ENCODE measurements around the gene TRPM1. TPM values are rescaled to one million over a fixed set of nuclear protein-coding genes. Genes with fewer than 3 reads are reported as not detected.

Gene TRPM1
- total RNA-seq, 6 experiments from 2014 or later, result 0.03 to 0.18 (median 0.17) TPM; not detected in 3

- Mint-ChIP-seq H3K27me3 (ENCODE audit: insufficient read depth) (peaks cover 18% of the 10 kb centered on the region; the same call in 1 of the 2 replicates), H3K36me3 (ENCODE audit: low read depth) (0 out of 2 replicates have a peak, but pooled peaks cover 5% of the 10 kb centered on the region), H3K9me3 (peaks cover 6% of the 10 kb centered on the region; the same call in 1 of the 2 replicates), H3K4me1 (ENCODE audit: low read depth) (peaks cover 27% of the 10 kb centered on the region), H3K27ac (no peak overlapping the region), H3K4me3 (no peak overlapping the region)
- DNase-seq, result no peak
- TF ChIP-seq CTCF (IDR thresholded peaks at IDR 0.05), result no peak
These were observed 43.1 kb downstream of the TRPM1 start for GRCh38 chr15:31058236-31058962.

- H3K9me3 Mint-ChIP-seq, result no peaks in the 10 kb centered on the region
- H3K4me3 Mint-ChIP-seq, result no peak overlapping the region
- H3K27me3 Mint-ChIP-seq (ENCODE audit: insufficient read depth), result peaks cover 5% of the 10 kb centered on the region
These were observed 49.9 kb downstream of the TRPM1 start for GRCh38 chr15:31051496-31052080.

GRCh38 chr15:31050953-31051352, 50.6 kb downstream of the TRPM1 start:
- Mint-ChIP-seq H3K27me3 (ENCODE audit: insufficient read depth) (peaks cover 4% of the 10 kb centered on the region), H3K4me1 (ENCODE audit: low read depth) (peaks cover 5% of the 10 kb centered on the region; the same call in 1 of the 2 replicates), H3K9me3 (no peaks in the 10 kb centered on the region), H3K27ac (no peak overlapping the region), H3K36me3 (ENCODE audit: low read depth) (no peaks in the 10 kb centered on the region), H3K4me3 (no peak overlapping the region)
- no peak for TF ChIP-seq CTCF (IDR thresholded peaks at IDR 0.05)
- no peak for DNase-seq

More at GRCh38 chr15:31051496-31052080, 49.9 kb downstream of the TRPM1 start:
- Mint-ChIP-seq H3K27ac (no peak overlapping the region), H3K36me3 (ENCODE audit: low read depth) (no peaks in the 10 kb centered on the region), H3K4me1 (ENCODE audit: low read depth) (peaks cover 5% of the 10 kb centered on the region; the same call in 1 of the 2 replicates)
- DNase-seq, result no peak
- TF ChIP-seq CTCF (IDR thresholded peaks at IDR 0.05), result no peak

- TF ChIP-seq CTCF (IDR thresholded peaks at IDR 0.05), result no peak
- no peak for DNase-seq
- H3K4me3 Mint-ChIP-seq, result peak overlapping the region; percentile 19; the same call in 1 of the 2 replicates
- H3K27ac Mint-ChIP-seq, result no peak overlapping the region
- no peaks in the 10 kb centered on the region for H3K36me3 Mint-ChIP-seq (ENCODE audit: low read depth)
- peaks cover 4% of the 10 kb centered on the region for H3K27me3 Mint-ChIP-seq (ENCODE audit: insufficient read depth)
- peaks cover 5% of the 10 kb centered on the region; the same call in 1 of the 2 replicates for H3K4me1 Mint-ChIP-seq (ENCODE audit: low read depth)
- no peaks in the 10 kb centered on the region for H3K9me3 Mint-ChIP-seq
These were observed 51.6 kb downstream of the TRPM1 start for GRCh38 chr15:31049682-31050615.

GRCh38 chr15:31049111-31049510, 52.4 kb downstream of the TRPM1 start:
- TF ChIP-seq CTCF (IDR thresholded peaks at IDR 0.05), result no peak
- Mint-ChIP-seq H3K4me1 (ENCODE audit: low read depth) (peaks cover 5% of the 10 kb centered on the region; the same call in 1 of the 2 replicates), H3K36me3 (ENCODE audit: low read depth) (no peaks in the 10 kb centered on the region), H3K27me3 (ENCODE audit: insufficient read depth) (peaks cover 4% of the 10 kb centered on the region), H3K9me3 (no peaks in the 10 kb centered on the region), H3K4me3 (no peak overlapping the region), H3K27ac (no peak overlapping the region)
- DNase-seq, result no peak

Measured in HFFc6 (cell line).